ENCODE measurements around the gene DCAF4L1. TPM values are rescaled to one million over a fixed set of nuclear protein-coding genes. Genes with fewer than 3 reads are reported as not detected.

DCAF4L1 gene
- total RNA-seq, 3 donors from 2014 or later (not counting 1 experiment from before 2014, with no cell fraction given), result 0.16 to 0.48 (median 0.32) TPM

DNA sequence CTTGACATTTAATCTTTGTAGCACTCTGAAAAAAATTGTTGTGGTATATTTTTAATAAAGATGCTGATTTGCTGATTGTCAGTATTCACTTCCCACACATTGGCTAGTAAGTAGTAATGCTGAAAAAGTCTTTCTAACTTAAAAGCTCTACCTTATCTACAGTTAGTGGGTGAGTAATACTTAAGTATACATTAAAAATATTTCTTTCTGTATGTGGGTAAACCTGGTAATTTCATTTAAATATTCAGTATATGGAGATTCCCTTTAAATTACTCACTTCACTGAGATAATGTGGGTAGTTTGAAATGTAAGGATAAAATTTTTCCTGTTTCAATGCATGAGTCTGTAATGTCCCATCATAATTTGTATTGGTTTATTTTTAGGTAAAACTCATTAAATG is 40.7 kb upstream of the DCAF4L1 start:
- no peak overlapping the region for H3K4me3 ChIP-seq (ENCODE audit: low read length)
- no peak overlapping the region for H3K27ac Mint-ChIP-seq
- peaks cover 25 to 35% of the 10 kb centered on the region in 2 donors for H3K4me1 Mint-ChIP-seq
- H3K27me3 ChIP-seq (ENCODE audit: control insufficient read depth, insufficient read depth, low read length), result no peaks in the 10 kb centered on the region
- H3K27ac ChIP-seq (ENCODE audit: low read length), result no peak overlapping the region
- no peak overlapping the region for H3K4me3 Mint-ChIP-seq
- no peaks in the 10 kb centered on the region for H3K9me3 ChIP-seq (ENCODE audit: control insufficient read depth, insufficient read depth, low read length)
- TF ChIP-seq, protein P1, sequence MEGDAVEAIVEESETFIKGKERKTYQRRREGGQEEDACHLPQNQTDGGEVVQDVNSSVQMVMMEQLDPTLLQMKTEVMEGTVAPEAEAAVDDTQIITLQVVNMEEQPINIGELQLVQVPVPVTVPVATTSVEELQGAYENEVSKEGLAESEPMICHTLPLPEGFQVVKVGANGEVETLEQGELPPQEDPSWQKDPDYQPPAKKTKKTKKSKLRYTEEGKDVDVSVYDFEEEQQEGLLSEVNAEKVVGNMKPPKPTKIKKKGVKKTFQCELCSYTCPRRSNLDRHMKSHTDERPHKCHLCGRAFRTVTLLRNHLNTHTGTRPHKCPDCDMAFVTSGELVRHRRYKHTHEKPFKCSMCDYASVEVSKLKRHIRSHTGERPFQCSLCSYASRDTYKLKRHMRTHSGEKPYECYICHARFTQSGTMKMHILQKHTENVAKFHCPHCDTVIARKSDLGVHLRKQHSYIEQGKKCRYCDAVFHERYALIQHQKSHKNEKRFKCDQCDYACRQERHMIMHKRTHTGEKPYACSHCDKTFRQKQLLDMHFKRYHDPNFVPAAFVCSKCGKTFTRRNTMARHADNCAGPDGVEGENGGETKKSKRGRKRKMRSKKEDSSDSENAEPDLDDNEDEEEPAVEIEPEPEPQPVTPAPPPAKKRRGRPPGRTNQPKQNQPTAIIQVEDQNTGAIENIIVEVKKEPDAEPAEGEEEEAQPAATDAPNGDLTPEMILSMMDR (IDR thresholded peaks at IDR 0.05), result no peak
- no peaks in the 10 kb centered on the region for H3K27me3 Mint-ChIP-seq (ENCODE audit: low read depth in 2 of 2)
- intact Hi-C loops (cut with micrococcal nuclease), result no loop called here
- peaks cover 48% of the 10 kb centered on the region for H3K36me3 ChIP-seq (ENCODE audit: control insufficient read depth, insufficient read depth, low read length)
- DNase-seq, result no peak
- H3K9me3 Mint-ChIP-seq, result no peaks in the 10 kb centered on the region
- no peak for ATAC-seq
- H3K4me1 ChIP-seq (ENCODE audit: control insufficient read depth, insufficient read depth, low read length), result peaks cover 7% of the 10 kb centered on the region
- no peaks in the 10 kb centered on the region for H3K36me3 Mint-ChIP-seq

DNA sequence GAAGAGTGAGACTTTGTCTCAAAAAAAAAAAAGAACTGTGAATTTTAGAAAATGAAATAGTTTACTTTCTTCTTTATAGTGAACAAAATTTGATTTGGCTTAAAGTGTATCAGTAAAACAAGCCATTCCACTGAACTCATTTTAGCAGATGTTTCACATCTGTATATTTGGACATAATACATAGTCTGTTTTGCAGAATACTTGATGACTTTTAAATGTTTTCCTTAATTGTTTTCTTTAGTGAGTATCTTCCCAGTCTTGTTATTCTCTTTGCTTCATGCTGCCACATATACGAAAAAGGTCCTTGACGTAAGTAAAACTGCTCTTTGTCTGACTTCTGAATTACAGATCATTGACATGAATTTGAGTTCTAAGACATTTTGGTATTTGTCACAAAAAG is 38.0 kb upstream of the DCAF4L1 start:
- no peak overlapping the region for H3K4me3 ChIP-seq (ENCODE audit: low read length)
- no peak overlapping the region for H3K27ac ChIP-seq (ENCODE audit: low read length)
- no peaks in the 10 kb centered on the region for H3K9me3 ChIP-seq (ENCODE audit: control insufficient read depth, insufficient read depth, low read length)
- H3K9me3 Mint-ChIP-seq, result no peaks in the 10 kb centered on the region
- ATAC-seq, result no peak
- H3K36me3 ChIP-seq (ENCODE audit: control insufficient read depth, insufficient read depth, low read length), result peaks cover 53% of the 10 kb centered on the region
- TF ChIP-seq, protein P1 (IDR thresholded peaks at IDR 0.05), result no peak
- peaks cover 8 to 19% of the 10 kb centered on the region in 2 donors for H3K4me1 Mint-ChIP-seq
- no peak overlapping the region for H3K4me3 Mint-ChIP-seq
- 100% methylated on average over 2 of the region's 2 CpGs for WGBS (ENCODE audit: insufficient coverage)
- no peak overlapping the region for H3K27ac Mint-ChIP-seq
- intact Hi-C loops (cut with micrococcal nuclease), result no loop called here
- H3K27me3 ChIP-seq (ENCODE audit: control insufficient read depth, insufficient read depth, low read length), result no peaks in the 10 kb centered on the region
- no peaks in the 10 kb centered on the region for H3K36me3 Mint-ChIP-seq
- no peak for DNase-seq
- H3K27me3 Mint-ChIP-seq (ENCODE audit: low read depth in 2 of 2), result no peaks in the 10 kb centered on the region
- no peaks in the 10 kb centered on the region for H3K4me1 ChIP-seq (ENCODE audit: control insufficient read depth, insufficient read depth, low read length)

DNA sequence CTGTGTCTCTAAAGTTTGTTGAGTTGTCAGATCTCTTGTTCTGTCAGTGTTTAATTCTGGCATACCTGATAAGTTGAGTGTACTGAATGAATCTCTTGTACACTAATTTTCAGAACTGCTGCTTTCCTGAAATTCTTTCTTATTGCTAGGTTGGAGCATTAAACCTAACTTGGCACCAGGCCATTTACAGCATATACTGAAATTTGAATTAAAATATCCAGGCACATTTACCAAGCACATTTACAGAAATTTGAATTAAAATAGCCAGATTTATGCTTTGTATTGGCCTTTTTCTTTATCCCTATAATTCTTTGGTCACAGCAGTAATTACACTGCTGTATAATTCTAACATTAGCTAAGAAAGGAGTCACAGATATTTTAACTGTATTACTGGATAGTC is 37.5 kb upstream of the DCAF4L1 start:
- Mint-ChIP-seq H3K9me3 (no peaks in the 10 kb centered on the region), H3K36me3 (peaks cover 1% of the 10 kb centered on the region), H3K4me1 (peaks cover 6 to 13% of the 10 kb centered on the region in 2 donors), H3K4me3 (no peak overlapping the region), H3K27ac (no peak overlapping the region), H3K27me3 (ENCODE audit: low read depth in 2 of 2) (no peaks in the 10 kb centered on the region)
- DNase-seq, result no peak
- intact Hi-C loops (cut with micrococcal nuclease), result no loop called here
- ATAC-seq, result no peak
- TF ChIP-seq, protein P1 (IDR thresholded peaks at IDR 0.05), result no peak
- Histone ChIP-seq H3K27ac (ENCODE audit: low read length) (no peak overlapping the region), H3K27me3 (ENCODE audit: control insufficient read depth, insufficient read depth, low read length) (no peaks in the 10 kb centered on the region), H3K9me3 (ENCODE audit: control insufficient read depth, insufficient read depth, low read length) (no peaks in the 10 kb centered on the region), H3K4me1 (ENCODE audit: control insufficient read depth, insufficient read depth, low read length) (no peaks in the 10 kb centered on the region), H3K36me3 (ENCODE audit: control insufficient read depth, insufficient read depth, low read length) (peaks cover 52% of the 10 kb centered on the region), H3K4me3 (ENCODE audit: low read length) (no peak overlapping the region)

DNA sequence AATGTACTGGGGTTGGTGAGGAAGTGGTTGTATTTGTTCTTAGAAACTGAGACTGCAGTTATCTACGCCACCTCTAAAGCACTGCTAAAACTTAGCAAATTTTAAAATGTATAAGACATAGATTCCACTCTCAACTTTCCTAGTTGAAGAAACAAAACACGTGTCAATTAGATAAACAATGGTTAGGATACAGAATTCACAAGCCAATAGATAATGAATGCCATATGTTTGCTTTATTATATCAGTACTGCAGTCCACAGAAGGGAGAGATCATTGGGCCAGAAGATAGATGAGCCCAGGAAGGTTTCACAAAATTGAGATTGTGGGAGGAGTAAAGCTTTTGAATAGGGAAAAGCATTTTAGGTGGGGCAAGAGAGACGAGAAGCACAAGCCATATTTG is 32.0 kb upstream of the DCAF4L1 start:
- no peaks in the 10 kb centered on the region for H3K9me3 Mint-ChIP-seq
- no peak for DNase-seq
- Histone ChIP-seq H3K4me1 (ENCODE audit: control insufficient read depth, insufficient read depth, low read length) (no peaks in the 10 kb centered on the region), H3K27ac (ENCODE audit: low read length) (no peak overlapping the region), H3K27me3 (ENCODE audit: control insufficient read depth, insufficient read depth, low read length) (no peaks in the 10 kb centered on the region), H3K4me3 (ENCODE audit: low read length) (no peak overlapping the region), H3K9me3 (ENCODE audit: control insufficient read depth, insufficient read depth, low read length) (no peaks in the 10 kb centered on the region), H3K36me3 (ENCODE audit: control insufficient read depth, insufficient read depth, low read length) (peaks cover 53% of the 10 kb centered on the region)
- H3K4me1 Mint-ChIP-seq, result peaks cover 11 to 12% of the 10 kb centered on the region in 2 donors
- no peak overlapping the region for H3K27ac Mint-ChIP-seq
- H3K27me3 Mint-ChIP-seq (ENCODE audit: low read depth in 2 of 2), result no peaks in the 10 kb centered on the region
- ATAC-seq, result no peak
- peaks cover 18% of the 10 kb centered on the region for H3K36me3 Mint-ChIP-seq
- TF ChIP-seq, protein P1 (IDR thresholded peaks at IDR 0.05), result no peak
- 82% methylated on average over 1 of the region's 3 CpGs for WGBS (ENCODE audit: insufficient coverage)
- intact Hi-C loops (cut with micrococcal nuclease), result no loop called here
- no peak overlapping the region for H3K4me3 Mint-ChIP-seq

Measured in natural killer cell (primary cell).